Hindlimb muscle (tissue), 1 donor: ENCODE measurements around the gene USP40. TPM values are rescaled to one million over a fixed set of nuclear protein-coding genes. Genes with fewer than 3 reads are reported as not detected.

Source experiments
- DNase-seq: peaks from one replicate; pipeline ENCODE4 v3.0.0-alpha.2; 2013
- polyA plus RNA-seq: library from polyadenylated mRNA; unstranded; fragments of 120-200 nt; gene quantifications from one replicate; pipeline ENCODE4 v1.2.1, GENCODE V29; 2013; ENCODE audit not compliant: insufficient read length

The USP40 gene
- polyA plus RNA-seq, 1 donor, result 26.7 TPM

GRCh38 chr2:233443511-233444183, 122.9 kb downstream of the USP40 start:
- DNase-seq, result peak; percentile 84

GRCh38 chr2:233442028-233442310, 124.6 kb downstream of the USP40 start:
- DNase-seq, result no peak

GRCh38 chr2:233441161-233442027, 125.2 kb downstream of the USP40 start:
- no peak for DNase-seq

GRCh38 chr2:233440714-233441113, 125.9 kb downstream of the USP40 start:
- DNase-seq, result no peak

- no peak for DNase-seq
These were observed 126.3 kb downstream of the USP40 start for GRCh38 chr2:233440314-233440713.

GRCh38 chr2:233439191-233439590, 127.4 kb downstream of the USP40 start:
- DNase-seq, result no peak

GRCh38 chr2:233438573-233439147, 127.9 kb downstream of the USP40 start:
- DNase-seq, result no peak

GRCh38 chr2:233437439-233437955, 129.1 kb downstream of the USP40 start:
- no peak for DNase-seq

GRCh38 chr2:233436691-233437438, 129.7 kb downstream of the USP40 start:
- DNase-seq, result no peak

GRCh38 chr2:233436191-233436581, 130.4 kb downstream of the USP40 start:
- DNase-seq, result no peak

GRCh38 chr2:233435436-233436190, 131.0 kb downstream of the USP40 start:
- no peak for DNase-seq

- no peak for DNase-seq
These were observed 131.8 kb downstream of the USP40 start for GRCh38 chr2:233434666-233435330.

- no peak for DNase-seq
These were observed 132.8 kb downstream of the USP40 start for GRCh38 chr2:233433794-233434193.

- no peak for DNase-seq
These were observed 133.6 kb downstream of the USP40 start for GRCh38 chr2:233433029-233433428.

- no peak for DNase-seq
These were observed 135.9 kb downstream of the USP40 start for GRCh38 chr2:233430651-233431050.

GRCh38 chr2:233430081-233430480, 136.5 kb downstream of the USP40 start:
- DNase-seq, result no peak

- no peak for DNase-seq
These were observed 137.2 kb downstream of the USP40 start for GRCh38 chr2:233429175-233429897.

- no peak for DNase-seq
These were observed 138.1 kb downstream of the USP40 start for GRCh38 chr2:233428438-233428837.

- DNase-seq, result no peak
These were observed 138.6 kb downstream of the USP40 start for GRCh38 chr2:233428008-233428407.

GRCh38 chr2:233426619-233427342, 139.8 kb downstream of the USP40 start:
- DNase-seq, result no peak
